NB4 (cell line): ENCODE results near the gene ZNF211.

Experiments
- MYC ChIP-seq: IDR thresholded peaks from 2 replicates; pipeline ENCODE4 v1.6.1; 2011; ENCODE audit warnings: low read depth, low read length
- POLR2A ChIP-seq: IDR thresholded peaks from 2 replicates; pipeline ENCODE4 v1.6.1; 2011; ENCODE audit warnings: mild to moderate bottlenecking; ENCODE audit not compliant: insufficient read length; ENCODE audit errors: extremely low read depth
- TF ChIP-seq, protein P1 (sequence below): IDR thresholded peaks from one replicate; pipeline ENCODE4 v1.5.1; 2012; ENCODE audit warnings: low read depth, low read length
- TF ChIP-seq, protein P2 (sequence below): IDR thresholded peaks from 2 replicates; pipeline ENCODE4 v1.6.1; 2011; ENCODE audit warnings: low read depth, low read length

DNA sequence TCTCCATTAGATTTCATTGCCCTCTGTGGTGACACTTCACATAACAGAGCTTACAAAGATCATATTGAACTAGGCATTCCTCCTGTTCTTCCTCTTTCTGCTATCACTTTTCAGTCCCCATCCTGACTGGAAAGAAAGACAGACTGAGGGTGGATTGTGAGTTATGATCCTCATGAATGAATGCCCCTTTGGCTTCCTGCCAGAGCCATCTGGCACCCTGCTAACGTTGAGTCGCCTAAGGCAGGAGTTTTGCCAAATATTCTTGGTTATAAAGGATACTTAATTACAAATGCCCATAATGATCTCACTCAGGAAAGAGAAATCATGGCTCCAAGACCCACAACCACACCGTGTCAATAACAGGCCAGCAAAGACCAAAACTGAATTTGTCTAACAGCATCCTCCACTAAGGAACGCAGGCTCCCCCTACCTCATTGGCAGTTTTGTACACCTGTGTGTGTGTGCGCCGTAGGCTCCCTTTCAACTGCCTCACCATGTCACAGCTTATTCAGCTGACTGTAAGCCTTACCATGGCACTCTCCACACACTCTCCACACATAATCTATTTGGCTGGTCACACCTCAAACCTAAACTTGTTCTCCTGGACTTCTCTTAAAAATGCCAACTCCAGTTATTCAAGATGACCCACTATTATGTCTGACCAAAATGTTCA is 15.5 kb downstream of the ZNF211 start:
- TF ChIP-seq, protein P1, sequence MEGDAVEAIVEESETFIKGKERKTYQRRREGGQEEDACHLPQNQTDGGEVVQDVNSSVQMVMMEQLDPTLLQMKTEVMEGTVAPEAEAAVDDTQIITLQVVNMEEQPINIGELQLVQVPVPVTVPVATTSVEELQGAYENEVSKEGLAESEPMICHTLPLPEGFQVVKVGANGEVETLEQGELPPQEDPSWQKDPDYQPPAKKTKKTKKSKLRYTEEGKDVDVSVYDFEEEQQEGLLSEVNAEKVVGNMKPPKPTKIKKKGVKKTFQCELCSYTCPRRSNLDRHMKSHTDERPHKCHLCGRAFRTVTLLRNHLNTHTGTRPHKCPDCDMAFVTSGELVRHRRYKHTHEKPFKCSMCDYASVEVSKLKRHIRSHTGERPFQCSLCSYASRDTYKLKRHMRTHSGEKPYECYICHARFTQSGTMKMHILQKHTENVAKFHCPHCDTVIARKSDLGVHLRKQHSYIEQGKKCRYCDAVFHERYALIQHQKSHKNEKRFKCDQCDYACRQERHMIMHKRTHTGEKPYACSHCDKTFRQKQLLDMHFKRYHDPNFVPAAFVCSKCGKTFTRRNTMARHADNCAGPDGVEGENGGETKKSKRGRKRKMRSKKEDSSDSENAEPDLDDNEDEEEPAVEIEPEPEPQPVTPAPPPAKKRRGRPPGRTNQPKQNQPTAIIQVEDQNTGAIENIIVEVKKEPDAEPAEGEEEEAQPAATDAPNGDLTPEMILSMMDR: no peak
- TF ChIP-seq POLR2A: no peak
- TF ChIP-seq, protein P2, sequence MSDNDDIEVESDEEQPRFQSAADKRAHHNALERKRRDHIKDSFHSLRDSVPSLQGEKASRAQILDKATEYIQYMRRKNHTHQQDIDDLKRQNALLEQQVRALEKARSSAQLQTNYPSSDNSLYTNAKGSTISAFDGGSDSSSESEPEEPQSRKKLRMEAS: no peak
- no peak for TF ChIP-seq MYC
